HL-60/S4 treated with retinoic acid at 250 ng/mL for 4 days and 3 days (cell line): ENCODE data around the gene SRSF9.

Experiments used
- in situ Hi-C: fragments of 300-500 bp; cut with MboI; formaldehyde crosslinking; loops from 2 replicates; pipeline ENCODE4 v1.7.0; 2022; ENCODE audit warnings: low sequenced_read_pairs

The SRSF9 gene

GRCh38 chr12:120413901-120414695 lies 55.5 kb downstream of the SRSF9 start:
- in situ Hi-C loops, result no loop called here

- in situ Hi-C loops, result no loop called here
These were observed 57.1 kb downstream of the SRSF9 start for GRCh38 chr12:120412421-120412820.
